ENCODE data around the gene TPPP3.

TPPP3 gene

DNA sequence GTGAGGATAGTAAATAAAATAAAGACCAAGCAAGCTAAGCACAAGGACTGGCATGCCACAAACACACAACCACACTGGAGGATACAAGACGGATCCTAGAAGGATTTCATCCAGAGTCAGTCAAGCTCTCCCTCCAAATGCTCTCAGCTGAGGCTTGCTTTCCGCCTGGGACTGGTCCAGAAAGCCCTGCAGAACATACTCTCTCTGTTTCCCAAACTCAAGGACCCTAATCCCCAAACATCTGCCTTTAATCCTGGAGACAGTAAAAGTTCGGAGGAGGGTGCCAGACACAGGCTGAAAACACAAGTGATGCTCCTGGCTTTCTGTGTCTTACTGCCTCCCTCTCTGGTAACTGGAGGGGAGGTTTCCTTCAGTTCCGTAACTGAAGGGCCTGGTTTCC lies 32.3 kb upstream of the TPPP3 start:
- no peak overlapping the region for H3K4me3 ChIP-seq (replicated peaks; ENCODE audit: insufficient read depth, low read length)
- no peak overlapping the region for H3K27ac ChIP-seq (replicated peaks)
- no peak for DNase-seq (ENCODE audit: low read depth in 1 of 2, low spot score in 1 of 2)
- TF ChIP-seq CTCF (IDR thresholded peaks at IDR 0.05; ENCODE audit: insufficient read depth, low read length) (no peak), GABPA (IDR thresholded peaks at IDR 0.05; ENCODE audit: low read depth) (no peak)
- TF ChIP-seq, protein P1, sequence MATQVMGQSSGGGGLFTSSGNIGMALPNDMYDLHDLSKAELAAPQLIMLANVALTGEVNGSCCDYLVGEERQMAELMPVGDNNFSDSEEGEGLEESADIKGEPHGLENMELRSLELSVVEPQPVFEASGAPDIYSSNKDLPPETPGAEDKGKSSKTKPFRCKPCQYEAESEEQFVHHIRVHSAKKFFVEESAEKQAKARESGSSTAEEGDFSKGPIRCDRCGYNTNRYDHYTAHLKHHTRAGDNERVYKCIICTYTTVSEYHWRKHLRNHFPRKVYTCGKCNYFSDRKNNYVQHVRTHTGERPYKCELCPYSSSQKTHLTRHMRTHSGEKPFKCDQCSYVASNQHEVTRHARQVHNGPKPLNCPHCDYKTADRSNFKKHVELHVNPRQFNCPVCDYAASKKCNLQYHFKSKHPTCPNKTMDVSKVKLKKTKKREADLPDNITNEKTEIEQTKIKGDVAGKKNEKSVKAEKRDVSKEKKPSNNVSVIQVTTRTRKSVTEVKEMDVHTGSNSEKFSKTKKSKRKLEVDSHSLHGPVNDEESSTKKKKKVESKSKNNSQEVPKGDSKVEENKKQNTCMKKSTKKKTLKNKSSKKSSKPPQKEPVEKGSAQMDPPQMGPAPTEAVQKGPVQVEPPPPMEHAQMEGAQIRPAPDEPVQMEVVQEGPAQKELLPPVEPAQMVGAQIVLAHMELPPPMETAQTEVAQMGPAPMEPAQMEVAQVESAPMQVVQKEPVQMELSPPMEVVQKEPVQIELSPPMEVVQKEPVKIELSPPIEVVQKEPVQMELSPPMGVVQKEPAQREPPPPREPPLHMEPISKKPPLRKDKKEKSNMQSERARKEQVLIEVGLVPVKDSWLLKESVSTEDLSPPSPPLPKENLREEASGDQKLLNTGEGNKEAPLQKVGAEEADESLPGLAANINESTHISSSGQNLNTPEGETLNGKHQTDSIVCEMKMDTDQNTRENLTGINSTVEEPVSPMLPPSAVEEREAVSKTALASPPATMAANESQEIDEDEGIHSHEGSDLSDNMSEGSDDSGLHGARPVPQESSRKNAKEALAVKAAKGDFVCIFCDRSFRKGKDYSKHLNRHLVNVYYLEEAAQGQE (IDR thresholded peaks at IDR 0.05; ENCODE audit: insufficient replicate concordance, low read depth) = no peak
- H3K27me3 ChIP-seq (ENCODE audit: insufficient read depth, poor library complexity, severe bottlenecking) = peaks cover 23% of the 10 kb centered on the region

DNA sequence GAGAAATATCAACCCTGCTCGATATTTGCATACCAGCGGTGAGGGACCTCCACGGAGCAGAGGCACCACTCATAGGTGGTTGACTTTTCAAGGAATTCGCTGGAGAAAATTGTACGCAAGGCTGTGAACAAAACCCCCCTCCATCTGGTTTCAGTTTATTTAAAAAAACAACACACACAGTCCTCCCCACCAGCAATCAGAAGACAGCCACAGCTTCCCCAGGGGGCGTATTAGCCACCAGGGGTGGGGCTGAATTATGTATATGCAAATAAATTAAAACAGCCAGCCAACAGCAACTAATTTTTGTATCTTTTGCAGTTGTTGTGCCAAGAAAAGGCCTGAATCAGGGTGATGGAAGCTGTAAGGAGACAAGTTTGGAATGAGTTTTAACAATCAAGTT lies 31.8 kb upstream of the TPPP3 start:
- Histone ChIP-seq H3K27ac (replicated peaks) (no peak overlapping the region), H3K27me3 (ENCODE audit: insufficient read depth, poor library complexity, severe bottlenecking) (peaks cover 20% of the 10 kb centered on the region), H3K4me3 (replicated peaks; ENCODE audit: insufficient read depth, low read length) (no peak overlapping the region)
- no peak for DNase-seq (ENCODE audit: low read depth in 1 of 2, low spot score in 1 of 2)
- TF ChIP-seq GABPA (IDR thresholded peaks at IDR 0.05; ENCODE audit: low read depth) (no peak), SPI1 (IDR thresholded peaks at IDR 0.05; ENCODE audit: borderline replicate concordance, low read depth) (no peak), CTCF (IDR thresholded peaks at IDR 0.05; ENCODE audit: insufficient read depth, low read length) (no peak), POLR2AphosphoS5 (IDR thresholded peaks at IDR 0.05; ENCODE audit: low read depth) (no peak)
- TF ChIP-seq, protein P1 (IDR thresholded peaks at IDR 0.05; ENCODE audit: insufficient replicate concordance, low read depth) = no peak

GRCh38 chr16:67424261-67424615 lies 30.9 kb upstream of the TPPP3 start:
- peaks cover 12% of the 10 kb centered on the region for H3K27me3 ChIP-seq (ENCODE audit: insufficient read depth, poor library complexity, severe bottlenecking)
- TF ChIP-seq SPI1 (IDR thresholded peaks at IDR 0.05; ENCODE audit: borderline replicate concordance, low read depth) (no peak), CTCF (IDR thresholded peaks at IDR 0.05; ENCODE audit: insufficient read depth, low read length) (no peak), GABPA (IDR thresholded peaks at IDR 0.05; ENCODE audit: low read depth) (no peak), POLR2AphosphoS5 (IDR thresholded peaks at IDR 0.05; ENCODE audit: low read depth) (no peak)
- TF ChIP-seq, protein P1 (IDR thresholded peaks at IDR 0.05; ENCODE audit: insufficient replicate concordance, low read depth) = no peak
- no peak overlapping the region for H3K4me3 ChIP-seq (replicated peaks; ENCODE audit: insufficient read depth, low read length)
- no peak for DNase-seq (ENCODE audit: low read depth in 1 of 2, low spot score in 1 of 2)
- H3K27ac ChIP-seq (replicated peaks) = no peak overlapping the region

Measured in HL-60 (cell line).